Renal cortex interstitium (tissue), 11 donors: ENCODE results near the gene TEC. TPM values are rescaled to one million over a fixed set of nuclear protein-coding genes. Genes with fewer than 3 reads are reported as not detected.
"Not testable (repeated sequence)": the region's sequence is repeated elsewhere in the genome, so short reads cannot be mapped to it uniquely, and the experiment has no call there.

Experiments
- DNase-seq, 11 donors: peaks; one replicate each; pipeline ENCODE4 v3.0.0-alpha.2; 2013; ENCODE audit warnings: low read depth in 9 of 11, low spot score in 4 of 11; ENCODE audit errors: extremely low read depth in 1 of 11
- polyA plus RNA-seq, 3 donors: library from polyadenylated mRNA; unstranded; fragments of 120-200 nt; gene quantifications; one replicate each; pipeline ENCODE4 v1.2.1, GENCODE V29; 2013; ENCODE audit not compliant: insufficient read length in 3 of 3

The TEC gene
- polyA plus RNA-seq, 3 donors, result 3.1 to 5.5 (median 4.5) TPM

- DNase-seq, result no peak
Measured at GRCh38 chr4:48215977-48216376, 53.7 kb downstream of the TEC start.

- no peak for DNase-seq
Measured at GRCh38 chr4:48212165-48212564, 57.5 kb downstream of the TEC start.

DNA sequence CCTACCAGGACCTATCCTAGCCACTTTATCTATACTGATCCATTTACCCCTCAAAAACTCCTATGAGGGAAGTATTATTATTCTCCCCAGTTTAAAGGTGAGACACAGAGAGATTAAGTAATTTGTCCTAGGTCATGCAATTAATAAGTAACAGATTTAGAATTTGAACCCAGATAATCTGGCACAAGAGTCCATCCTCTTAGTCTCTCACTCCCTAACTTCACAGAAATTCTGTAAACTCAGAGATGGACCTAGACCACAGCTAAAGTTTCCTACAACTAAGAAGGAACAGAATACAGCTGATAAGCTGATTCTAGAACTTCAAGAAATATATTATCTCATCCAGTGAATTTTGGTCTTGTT lies 58.7 kb downstream of the TEC start:
- no peak for DNase-seq

DNA sequence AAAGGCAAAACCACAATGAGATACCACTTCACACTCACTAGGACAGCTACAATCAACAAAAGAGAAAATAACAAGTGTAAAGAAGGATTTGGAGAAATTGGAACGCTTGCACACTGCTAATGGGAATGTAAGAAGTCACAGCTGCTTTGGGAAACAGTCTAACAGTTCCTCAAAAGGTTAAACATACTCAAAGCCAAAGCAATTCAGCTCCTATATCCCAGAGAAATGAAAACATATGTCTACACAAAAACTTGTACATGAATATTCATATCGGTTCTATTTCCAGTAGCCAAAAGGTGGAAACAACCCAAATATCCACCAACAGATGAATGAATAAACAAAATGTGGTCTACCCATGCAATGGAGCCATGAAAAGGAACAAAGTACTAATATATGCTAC lies 64.0 kb downstream of the TEC start:
- DNase-seq, result no peak

GRCh38 chr4:48205107-48205506 lies 64.5 kb downstream of the TEC start:
- no peak for DNase-seq

- DNase-seq, result no peak
Measured at GRCh38 chr4:48203819-48204218, 65.8 kb downstream of the TEC start.

DNA sequence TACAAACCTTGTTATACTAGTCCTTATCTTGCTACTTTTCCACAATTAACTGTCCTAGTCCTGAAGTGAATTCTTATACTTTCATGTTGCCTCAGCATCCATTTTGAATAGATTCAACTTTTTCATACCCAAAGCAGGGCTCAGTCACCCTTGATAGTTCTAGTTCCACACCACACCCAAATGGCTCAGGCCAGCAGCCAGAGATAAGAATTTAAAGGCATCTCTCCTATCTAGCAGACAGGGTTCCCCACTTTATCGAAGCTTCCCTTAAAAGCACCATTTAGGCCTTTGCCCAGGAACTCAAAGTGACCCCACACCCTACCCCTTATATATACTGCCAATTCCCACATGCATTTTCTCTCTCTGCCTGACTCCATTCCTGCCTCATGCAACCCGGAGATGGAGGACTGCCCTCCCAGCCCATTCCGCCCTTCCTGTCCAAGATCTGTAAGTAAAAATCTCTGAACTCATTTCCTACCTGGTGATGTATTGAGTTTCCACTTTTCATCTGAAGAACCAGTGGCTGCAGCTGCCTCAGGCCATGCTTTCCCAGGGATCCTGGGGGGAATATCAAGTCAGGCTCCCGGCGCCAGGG lies 71.9 kb downstream of the TEC start:
- no peak for DNase-seq

- DNase-seq, result no peak
Measured at GRCh38 chr4:48196758-48197504, 72.7 kb downstream of the TEC start.

GRCh38 chr4:48195853-48196252 lies 73.8 kb downstream of the TEC start:
- no peak for DNase-seq

DNA sequence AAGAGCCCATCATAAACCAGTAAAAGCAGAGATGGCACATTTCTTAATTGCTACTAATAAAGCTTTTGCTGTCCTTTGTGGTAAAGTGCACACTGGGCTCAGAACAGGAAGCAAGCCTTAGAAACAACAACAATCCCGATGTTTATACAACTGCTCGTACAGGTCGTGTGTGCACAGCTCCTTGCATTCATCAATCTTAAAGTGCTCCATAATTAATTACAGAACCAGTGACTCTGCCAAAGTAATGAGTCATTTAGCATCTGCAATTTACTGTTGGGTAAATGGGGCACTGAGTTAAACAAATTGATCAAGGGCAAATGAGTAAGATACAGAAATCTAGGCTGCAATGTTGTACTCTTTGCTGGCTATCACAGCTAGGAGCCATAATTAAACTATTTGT lies 74.3 kb downstream of the TEC start:
- peak in 7 of 11 donors; percentile 3 to 36 (median 18) for DNase-seq

GRCh38 chr4:48194971-48195370 lies 74.7 kb downstream of the TEC start:
- DNase-seq, result no peak

GRCh38 chr4:48193921-48194468 lies 75.6 kb downstream of the TEC start:
- no peak for DNase-seq

- DNase-seq, result no peak
Measured at GRCh38 chr4:48193096-48193836, 76.4 kb downstream of the TEC start.

DNA sequence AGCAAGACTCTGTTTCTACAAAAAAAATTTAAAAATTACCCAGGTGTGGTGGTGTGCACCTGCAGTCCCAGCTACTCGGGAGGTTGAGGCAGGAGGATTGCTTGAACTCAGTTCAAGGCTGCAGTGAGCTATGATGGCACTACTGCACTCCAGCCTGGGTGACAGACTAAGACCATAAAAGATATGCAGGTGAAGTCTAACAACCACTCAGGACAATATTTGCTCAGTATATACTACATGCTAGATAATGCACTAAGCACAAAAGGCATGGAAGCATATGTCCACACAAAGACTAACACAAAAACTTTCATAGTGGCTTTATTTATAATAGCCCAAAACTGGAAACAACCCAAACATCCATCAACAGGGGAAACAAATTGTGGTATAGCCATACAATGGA lies 77.9 kb downstream of the TEC start:
- no peak for DNase-seq

- no peak for DNase-seq
Measured at GRCh38 chr4:48190839-48191238, 78.8 kb downstream of the TEC start.

DNA sequence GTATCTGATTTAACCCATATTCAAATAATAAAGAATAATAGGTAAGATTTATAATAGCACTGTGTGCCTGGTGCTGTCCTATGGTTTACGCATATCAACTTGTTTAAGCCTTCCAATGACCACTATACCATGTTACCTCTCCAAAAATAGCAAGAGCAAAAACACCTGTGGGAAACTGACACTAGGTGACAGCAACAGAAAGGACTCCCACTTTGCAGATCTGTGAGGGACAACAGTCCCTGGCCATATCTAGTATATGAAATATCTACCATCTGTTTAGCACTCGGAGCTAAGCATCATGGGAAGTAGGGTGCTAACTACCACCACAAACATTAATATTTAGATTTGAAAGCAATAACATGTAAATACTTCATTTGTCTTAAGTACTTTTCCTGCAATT lies 79.9 kb downstream of the TEC start:
- no peak for DNase-seq

DNA sequence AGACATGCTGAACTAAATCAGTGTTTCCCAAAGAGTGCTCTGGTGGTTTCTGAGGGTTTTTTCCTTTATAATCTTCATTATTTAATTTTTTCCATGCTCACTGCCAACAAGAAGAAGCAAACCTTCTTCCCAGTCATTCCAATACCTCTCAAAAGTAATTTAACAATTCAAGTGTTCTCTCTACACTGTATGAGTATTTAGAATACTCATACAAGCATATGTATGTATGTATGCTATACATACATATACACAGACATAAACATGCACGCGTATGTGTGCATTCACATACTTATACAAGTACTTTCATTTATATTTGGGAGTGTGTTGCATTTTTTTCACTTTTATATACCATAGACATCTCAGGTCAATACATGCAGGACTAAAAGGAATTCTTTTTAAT lies 81.2 kb downstream of the TEC start:
- DNase-seq, result no peak

DNA sequence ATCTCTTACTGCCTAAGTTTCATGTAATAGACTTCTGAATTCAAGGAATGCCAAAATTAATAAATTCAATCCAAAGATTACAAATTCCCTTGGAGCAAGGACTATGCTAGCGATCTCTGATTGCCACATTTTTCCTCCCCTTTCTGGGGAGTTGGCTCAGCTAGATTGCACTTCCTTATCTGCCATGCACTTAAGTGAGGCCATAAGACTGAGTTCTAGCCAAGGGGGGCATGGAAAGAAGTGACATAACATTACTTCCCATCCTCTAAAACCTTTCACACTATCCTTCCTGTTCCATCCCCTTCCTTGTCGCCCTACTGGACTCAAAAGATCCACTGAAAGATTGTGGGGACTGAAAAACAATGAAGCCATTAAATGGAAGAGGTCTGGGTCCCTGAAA lies 81.8 kb downstream of the TEC start:
- DNase-seq, result no peak

DNA sequence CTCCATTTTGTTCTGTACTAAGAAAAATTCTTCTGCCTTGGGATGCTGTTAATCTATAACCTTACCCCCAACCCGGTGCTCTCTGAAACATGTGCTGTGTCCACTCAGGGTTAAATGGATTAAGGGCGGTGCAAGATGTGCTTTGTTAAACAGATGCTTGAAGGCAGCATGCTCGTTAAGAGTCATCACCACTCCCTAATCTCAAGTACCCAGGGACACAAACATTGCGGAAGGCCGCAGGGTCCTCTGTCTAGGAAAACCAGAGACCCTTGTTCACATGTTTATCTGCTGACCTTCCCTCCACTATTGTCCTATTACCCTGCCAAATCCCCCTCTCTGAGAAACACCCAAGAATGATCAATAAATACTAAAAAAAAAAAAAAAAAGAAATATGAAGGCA lies 82.6 kb downstream of the TEC start:
- not testable (repeated sequence) for DNase-seq

GRCh38 chr4:48186394-48186793 lies 83.2 kb downstream of the TEC start:
- not testable (repeated sequence) for DNase-seq
